HCT116 (cell line): ENCODE results near the gene BTBD9. TPM values are rescaled to one million over a fixed set of nuclear protein-coding genes. Genes with fewer than 3 reads are reported as not detected.

ENCODE experiments used
- ATAC-seq: fragments of 200-7000 bp; cut with Tn5 transposase; 2 replicates; pipeline ENCODE4 v1.9.1; 2020; ENCODE audit warnings: mild to moderate bottlenecking, moderate library complexity
- BruUV-seq: library from RNA; stranded (reverse); fragments of 400-500 nt; replicated peaks from 2 replicates; lab custom pipeline; 2021; lab: Mats Ljungman, UMichigan
- CTCF ChIA-PET: fragments of 300-600 bp; sonication (Branson Sonifier 250); formaldehyde crosslinking; loops from one replicate; lab custom pipeline; 2021; ENCODE audit warnings: antibody characterized with exemption; lab: Charles Lee
- POLR2A ChIA-PET: fragments of 300-600, 350-600 bp; sonication (Branson Sonifier 250); formaldehyde crosslinking; loops from one replicate; lab custom pipeline; 2021; ENCODE audit warnings: antibody characterized with exemption; lab: Charles Lee
- RAD21 ChIA-PET, 2 experiments: fragments of 300-600 bp; sonication (Branson Sonifier 250); formaldehyde crosslinking; loops; one replicate each; lab custom pipeline; 2023; ENCODE audit warnings: low total read pairs in 2 of 2; ENCODE audit not compliant: uncharacterized antibody in 2 of 2, unreplicated experiment in 2 of 2, low non-redundant PET in 1 of 2; lab: Charles Lee
- DNase-seq: peaks from one replicate; pipeline ENCODE4 v3.0.0-alpha.2; 2010; ENCODE audit warnings: low read depth, low spot score
- H2AFZ ChIP-seq: fragments of 200-600 bp; shearing (Covaris generic), sonication (generic); 2 replicates; pipeline ENCODE4 v1.6.1; 2017; ENCODE audit warnings: low read depth, mixed run types, mixed read lengths, antibody characterized with exemption, low read length; ENCODE audit not compliant: poor library complexity, severe bottlenecking
- H3K27ac ChIP-seq: 2 replicates; pipeline ENCODE4 v1.5.1; 2012; ENCODE audit warnings: low read depth, low read length
- H3K27me3 ChIP-seq: fragments of 200-600 bp; sonication (generic); 2 replicates; pipeline ENCODE4 v1.6.1; 2016; ENCODE audit warnings: mixed run types, low read length, mixed read lengths; ENCODE audit not compliant: insufficient read depth
- H3K36me3 ChIP-seq, 2 experiments: fragments of 200-500 bp in 1 of 2; fragments of 200-600 bp in 1 of 2; sonication (Bioruptor generic) in 1 of 2; sonication (generic) in 1 of 2; 2 replicates each; pipeline versions ENCODE4 v1.5.1 to v1.6.1; 2014 to 2016; ENCODE audit warnings: low read length in 2 of 2, inconsistent platforms in 1 of 2, mixed read lengths in 1 of 2, mixed run types in 1 of 2; ENCODE audit not compliant: insufficient read depth in 2 of 2, control insufficient read depth in 1 of 2
- H3K4me1 ChIP-seq, 2 experiments: fragments of 200-600 bp in 1 of 2; sonication (generic) in 1 of 2; 2 replicates each; pipeline versions ENCODE4 v1.5.1 to v1.6.1; 2012 to 2017; ENCODE audit warnings: low read length in 2 of 2, inconsistent platforms in 1 of 2, mild to moderate bottlenecking in 1 of 2, mixed read lengths in 1 of 2, mixed run types in 1 of 2, moderate library complexity in 1 of 2; ENCODE audit not compliant: insufficient read depth in 2 of 2, control insufficient read depth in 1 of 2
- H3K4me2 ChIP-seq: fragments of 200-600 bp; sonication (generic); 2 replicates; pipeline ENCODE4 v1.6.1; 2017; ENCODE audit warnings: mixed run types, low read length, mixed read lengths
- H3K4me3 ChIP-seq, 2 experiments: fragments of 200-600 bp in 1 of 2; sonication (generic) in 1 of 2; replicated peaks in 1 of 2; 2 replicates each; pipeline ENCODE4 v1.5.1; 2011 to 2016; ENCODE audit warnings: low read length in 2 of 2, control low read depth in 1 of 2, low read depth in 1 of 2, mild to moderate bottlenecking in 1 of 2, mixed read lengths in 1 of 2, mixed run types in 1 of 2
- H3K79me2 ChIP-seq: fragments of 200-600 bp; sonication (generic); 2 replicates; pipeline ENCODE4 v1.6.1; 2017; ENCODE audit warnings: mild to moderate bottlenecking, mixed run types, low read length, moderate library complexity, mixed read lengths; ENCODE audit not compliant: insufficient read depth
- H3K9ac ChIP-seq: fragments of 200-600 bp; sonication (generic); 2 replicates; pipeline ENCODE4 v1.6.1; 2016; ENCODE audit warnings: low read length, mixed read lengths
- H3K9me2 ChIP-seq: fragments of 200-600 bp; sonication (generic), shearing (Covaris generic); 2 replicates; pipeline ENCODE4 v1.6.1; 2017; ENCODE audit warnings: mixed run types, mild to moderate bottlenecking, moderate library complexity; ENCODE audit not compliant: insufficient read depth
- H3K9me3 ChIP-seq, 2 experiments: fragments of 200-500 bp in 1 of 2; fragments of 200-600 bp in 1 of 2; sonication (Bioruptor generic) in 1 of 2; sonication (generic) in 1 of 2; 2 replicates each; pipeline ENCODE4 v1.6.1; 2014 to 2017; ENCODE audit warnings: low read length in 2 of 2, mixed read lengths in 2 of 2, inconsistent platforms in 1 of 2, low read depth in 1 of 2, mild to moderate bottlenecking in 1 of 2, mixed run types in 1 of 2, moderate library complexity in 1 of 2; ENCODE audit not compliant: control insufficient read depth in 1 of 2, insufficient read depth in 1 of 2
- H4K20me1 ChIP-seq: fragments of 200-600 bp; sonication (generic), shearing (Covaris generic); 2 replicates; pipeline ENCODE4 v1.6.1; 2017; ENCODE audit warnings: mixed run types, mild to moderate bottlenecking, moderate library complexity; ENCODE audit not compliant: insufficient read depth
- CBX3 ChIP-seq: IDR thresholded peaks from 2 replicates; pipeline ENCODE4 v1.6.1; 2012; ENCODE audit warnings: low read depth
- EGR1 ChIP-seq: IDR thresholded peaks from 2 replicates; pipeline ENCODE4 v1.6.1; 2012; ENCODE audit warnings: low read depth
- ELF1 ChIP-seq: IDR thresholded peaks from 2 replicates; pipeline ENCODE4 v1.6.1; 2012; ENCODE audit warnings: low read depth, borderline replicate concordance
- EZH2 ChIP-seq: fragments of 200-600 bp; sonication (generic); IDR thresholded peaks from 2 replicates; pipeline ENCODE4 v1.6.1; 2017; ENCODE audit warnings: antibody characterized with exemption, mixed run types
- EZH2phosphoT487 ChIP-seq: fragments of 200-600 bp; IDR thresholded peaks from 2 replicates; pipeline ENCODE4 v1.6.1; 2018; ENCODE audit warnings: antibody characterized with exemption, borderline replicate concordance
- POLR2A ChIP-seq: IDR thresholded peaks from 2 replicates; pipeline ENCODE4 v1.7.0; 2011; ENCODE audit warnings: borderline replicate concordance; ENCODE audit not compliant: insufficient read depth, insufficient read length; ENCODE audit errors: extremely low read depth
- YY1 ChIP-seq: IDR thresholded peaks from 2 replicates; pipeline ENCODE4 v1.6.1; 2011; ENCODE audit warnings: low read length, low read depth, moderate library complexity, mild to moderate bottlenecking; ENCODE audit not compliant: insufficient replicate concordance; ENCODE audit errors: extremely low read depth
- intact Hi-C: fragments of 100-400 bp; cut with micrococcal nuclease; formaldehyde crosslinking; loops from 2 replicates; pipeline ENCODE4 v1.10.0; 2022
- total RNA-seq: library from RNA; stranded (reverse); gene quantifications from one replicate; pipeline ENCODE4 v1.2.1, GENCODE V29; 2021; ENCODE audit not compliant: unreplicated experiment
- TF ChIP-seq, protein P1 (sequence below): IDR thresholded peaks from 2 replicates; pipeline ENCODE4 v1.6.1; 2012
- TF ChIP-seq, protein P2 (sequence below): IDR thresholded peaks from 2 replicates; pipeline ENCODE4 v1.6.1; 2012; ENCODE audit warnings: low read depth

The BTBD9 gene
- total RNA-seq, 1 experiment from 2014 or later: 10.9 TPM

DNA sequence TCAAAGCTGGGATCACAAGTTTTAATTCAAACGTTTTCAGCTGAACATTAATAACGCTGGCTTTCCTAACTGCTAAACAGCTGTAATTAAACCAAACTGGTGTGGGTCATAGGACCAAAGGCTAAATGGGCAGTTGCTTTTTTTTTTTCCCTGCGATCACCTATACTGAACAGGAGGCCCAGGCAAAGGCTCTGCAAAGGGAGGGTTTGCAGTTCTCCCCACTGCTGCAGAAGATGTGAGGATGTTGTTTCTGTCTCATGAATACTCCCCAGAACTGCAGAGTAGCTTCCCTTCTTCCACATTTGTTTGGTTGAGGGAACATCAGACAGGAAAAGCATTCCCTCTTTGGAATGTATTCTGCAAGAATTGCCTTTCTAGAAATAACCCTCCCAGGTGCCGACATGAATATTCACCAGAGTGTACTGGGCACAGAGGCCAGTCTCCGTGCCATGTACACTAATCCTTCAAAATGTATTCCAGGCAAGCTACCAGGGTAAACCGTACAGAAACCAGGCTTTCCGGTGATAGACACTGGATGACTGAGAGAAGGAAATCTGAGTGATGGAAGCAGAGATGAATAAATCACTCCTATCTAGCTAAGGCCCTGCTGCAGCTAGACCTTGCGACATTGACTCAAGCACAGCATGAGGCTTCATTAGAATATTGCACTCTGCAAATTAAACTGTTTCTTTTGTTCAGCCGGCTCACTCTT, 370.1 kb downstream of the BTBD9 start:
- intact Hi-C loops: no loop called here
- TF ChIP-seq CBX3 (no peak), ELF1 (no peak), POLR2A (no peak), YY1 (no peak), EGR1 (no peak), EZH2phosphoT487 (no peak), EZH2 (no peak)
- TF ChIP-seq, protein P1, sequence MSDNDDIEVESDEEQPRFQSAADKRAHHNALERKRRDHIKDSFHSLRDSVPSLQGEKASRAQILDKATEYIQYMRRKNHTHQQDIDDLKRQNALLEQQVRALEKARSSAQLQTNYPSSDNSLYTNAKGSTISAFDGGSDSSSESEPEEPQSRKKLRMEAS: no peak
- TF ChIP-seq, protein P2, sequence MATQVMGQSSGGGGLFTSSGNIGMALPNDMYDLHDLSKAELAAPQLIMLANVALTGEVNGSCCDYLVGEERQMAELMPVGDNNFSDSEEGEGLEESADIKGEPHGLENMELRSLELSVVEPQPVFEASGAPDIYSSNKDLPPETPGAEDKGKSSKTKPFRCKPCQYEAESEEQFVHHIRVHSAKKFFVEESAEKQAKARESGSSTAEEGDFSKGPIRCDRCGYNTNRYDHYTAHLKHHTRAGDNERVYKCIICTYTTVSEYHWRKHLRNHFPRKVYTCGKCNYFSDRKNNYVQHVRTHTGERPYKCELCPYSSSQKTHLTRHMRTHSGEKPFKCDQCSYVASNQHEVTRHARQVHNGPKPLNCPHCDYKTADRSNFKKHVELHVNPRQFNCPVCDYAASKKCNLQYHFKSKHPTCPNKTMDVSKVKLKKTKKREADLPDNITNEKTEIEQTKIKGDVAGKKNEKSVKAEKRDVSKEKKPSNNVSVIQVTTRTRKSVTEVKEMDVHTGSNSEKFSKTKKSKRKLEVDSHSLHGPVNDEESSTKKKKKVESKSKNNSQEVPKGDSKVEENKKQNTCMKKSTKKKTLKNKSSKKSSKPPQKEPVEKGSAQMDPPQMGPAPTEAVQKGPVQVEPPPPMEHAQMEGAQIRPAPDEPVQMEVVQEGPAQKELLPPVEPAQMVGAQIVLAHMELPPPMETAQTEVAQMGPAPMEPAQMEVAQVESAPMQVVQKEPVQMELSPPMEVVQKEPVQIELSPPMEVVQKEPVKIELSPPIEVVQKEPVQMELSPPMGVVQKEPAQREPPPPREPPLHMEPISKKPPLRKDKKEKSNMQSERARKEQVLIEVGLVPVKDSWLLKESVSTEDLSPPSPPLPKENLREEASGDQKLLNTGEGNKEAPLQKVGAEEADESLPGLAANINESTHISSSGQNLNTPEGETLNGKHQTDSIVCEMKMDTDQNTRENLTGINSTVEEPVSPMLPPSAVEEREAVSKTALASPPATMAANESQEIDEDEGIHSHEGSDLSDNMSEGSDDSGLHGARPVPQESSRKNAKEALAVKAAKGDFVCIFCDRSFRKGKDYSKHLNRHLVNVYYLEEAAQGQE: no peak
- no peaks in the 10 kb centered on the region for H3K9me2 ChIP-seq
- H3K36me3 ChIP-seq: no peaks in the 10 kb centered on the region
- no peak overlapping the region for H3K4me2 ChIP-seq
- POLR2A ChIA-PET: no interaction called here
- no TSS peak for BruUV-seq
- no peaks in the 10 kb centered on the region for H3K27me3 ChIP-seq
- no peak overlapping the region for H3K4me3 ChIP-seq
- no peaks in the 10 kb centered on the region for H3K9me3 ChIP-seq
- H2AFZ ChIP-seq: no peak overlapping the region
- H3K4me1 ChIP-seq: peaks cover 0 to 6% of the 10 kb centered on the region in 2 experiments; a peak in 1 of 4 replicates
- CTCF ChIA-PET: no interaction called here
- no peaks in the 10 kb centered on the region for H3K79me2 ChIP-seq
- H4K20me1 ChIP-seq: no peaks in the 10 kb centered on the region
- no peak overlapping the region for H3K27ac ChIP-seq
- no peak for DNase-seq
- no peak for ATAC-seq
- H3K9ac ChIP-seq: no peak overlapping the region
- RAD21 ChIA-PET: no interaction called here
